GM19372 (cell line): ENCODE results near the gene TMEM135.
"Not testable (repeated sequence)": the region's sequence is repeated elsewhere in the genome, so short reads cannot be mapped to it uniquely, and the experiment has no call there.

ENCODE experiments used
- ATAC-seq: cut with Tn5 transposase; IDR thresholded peaks from one replicate; pipeline ENCODE4 v1.9.1; 2021; ENCODE audit warnings: mild to moderate bottlenecking, low read depth, moderate library complexity; ENCODE audit not compliant: unreplicated experiment

The TMEM135 gene

GRCh38 chr11:87072787-87073186 lies 35.1 kb downstream of the TMEM135 start:
- no peak for ATAC-seq

DNA sequence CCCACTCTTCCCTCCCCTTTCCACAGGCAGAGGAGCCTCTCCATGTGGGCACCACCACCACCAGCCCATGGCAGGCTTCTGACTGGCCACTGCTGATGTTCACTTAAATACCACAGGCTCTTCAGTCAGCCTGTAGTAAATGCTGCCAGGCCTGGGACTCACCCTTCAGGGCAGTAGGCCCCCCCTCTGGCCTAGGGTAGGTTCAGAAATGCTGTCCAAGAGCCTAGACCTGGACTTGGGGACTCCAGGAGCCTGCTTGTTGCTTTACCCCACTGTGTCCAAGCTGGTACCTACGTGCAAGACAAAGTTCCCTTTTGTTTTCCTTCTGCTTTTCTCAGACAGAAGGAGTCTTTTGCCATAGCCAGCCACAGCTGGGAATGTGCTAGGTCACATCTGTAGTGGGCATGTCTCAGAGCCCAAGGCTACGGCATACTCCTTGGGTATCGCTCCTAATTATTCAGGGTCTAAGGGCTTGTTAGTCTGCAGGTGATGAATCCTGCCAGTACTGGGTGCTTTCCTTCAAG lies 38.6 kb downstream of the TMEM135 start:
- ATAC-seq = no peak

DNA sequence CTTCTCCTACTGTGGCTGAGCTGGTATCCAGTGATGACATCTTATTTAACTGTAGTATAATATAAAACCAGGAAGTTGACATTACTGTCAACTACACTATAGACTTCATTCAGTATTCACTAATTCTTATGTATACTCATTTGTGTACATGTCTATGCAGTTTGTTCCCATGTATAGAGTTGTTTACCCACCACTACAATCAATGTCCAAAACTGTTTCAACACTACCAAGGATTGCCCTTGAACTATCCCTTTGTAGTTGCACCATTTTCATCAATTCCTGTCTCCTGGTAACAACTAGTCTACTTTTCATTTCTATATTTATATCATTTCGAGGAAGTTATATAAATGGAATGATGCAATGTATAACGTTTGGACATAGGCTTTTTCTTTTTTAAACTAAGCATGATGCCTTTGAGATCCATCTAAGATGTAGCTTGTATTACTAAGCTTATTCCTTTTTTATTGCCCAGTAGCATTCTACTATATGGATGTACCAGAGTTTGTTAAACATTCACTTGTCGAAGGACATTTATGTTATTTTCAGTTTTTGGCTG lies 39.2 kb downstream of the TMEM135 start:
- no peak for ATAC-seq

DNA sequence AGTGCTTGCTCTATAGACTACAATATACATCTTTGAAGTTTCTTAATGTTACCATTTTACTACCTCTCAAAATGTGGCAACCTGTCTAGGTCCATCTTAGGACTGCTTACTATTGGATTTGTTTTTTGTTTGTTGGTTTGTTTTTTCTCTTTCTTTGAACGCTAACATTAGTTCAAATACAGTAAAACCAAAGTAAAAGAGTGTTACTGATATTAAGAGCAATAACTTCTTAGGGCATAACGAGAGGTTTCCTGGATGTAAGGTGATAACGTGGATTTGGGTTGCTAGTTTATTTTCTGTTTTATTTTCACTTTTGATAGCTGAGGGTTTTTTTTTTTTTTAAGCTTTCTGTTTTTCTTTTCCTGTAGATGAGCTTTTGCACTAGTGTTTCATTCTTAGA lies 43.6 kb downstream of the TMEM135 start:
- ATAC-seq = peak; percentile 63

- ATAC-seq = no peak
Measured at GRCh38 chr11:87082590-87082989, 44.9 kb downstream of the TMEM135 start.

DNA sequence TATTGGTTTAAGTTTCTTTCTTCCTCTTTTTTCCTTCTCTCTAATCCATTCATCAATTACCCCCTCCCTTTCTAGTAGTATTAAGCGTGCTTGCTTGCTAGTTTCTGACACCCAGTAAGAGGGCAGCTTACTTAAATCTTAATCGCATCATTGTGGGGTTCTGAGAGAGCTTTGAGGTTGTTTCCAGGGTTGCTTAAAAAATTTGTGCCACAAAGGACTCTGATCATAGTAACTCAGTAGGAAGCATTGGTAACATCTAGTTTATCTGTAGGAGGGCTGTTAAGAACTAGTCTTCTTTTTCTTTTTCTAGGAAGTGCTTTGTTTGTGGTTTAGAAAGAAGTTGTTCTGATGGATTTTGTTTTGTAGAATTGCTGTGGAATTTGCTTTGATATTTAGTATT lies 45.3 kb downstream of the TMEM135 start:
- ATAC-seq = no peak

DNA sequence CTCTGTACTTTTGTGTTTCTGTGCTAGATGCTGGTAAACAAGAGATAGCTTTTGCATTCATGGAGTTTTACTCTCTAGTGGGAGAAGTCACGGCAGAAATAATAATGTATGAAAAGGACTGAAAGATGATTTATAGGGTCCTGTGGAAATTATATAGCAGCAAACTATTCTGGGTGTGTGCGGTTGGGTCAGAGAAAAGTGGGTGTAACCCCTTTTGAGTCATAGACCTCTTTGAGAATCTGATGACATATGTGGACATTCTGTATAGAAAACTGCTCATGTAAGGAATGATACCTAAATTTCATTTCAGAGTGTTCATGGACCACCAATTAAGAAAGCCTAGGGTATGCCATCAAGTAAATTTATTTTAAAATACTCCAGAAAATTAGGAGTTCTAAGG lies 54.4 kb downstream of the TMEM135 start:
- no peak for ATAC-seq

DNA sequence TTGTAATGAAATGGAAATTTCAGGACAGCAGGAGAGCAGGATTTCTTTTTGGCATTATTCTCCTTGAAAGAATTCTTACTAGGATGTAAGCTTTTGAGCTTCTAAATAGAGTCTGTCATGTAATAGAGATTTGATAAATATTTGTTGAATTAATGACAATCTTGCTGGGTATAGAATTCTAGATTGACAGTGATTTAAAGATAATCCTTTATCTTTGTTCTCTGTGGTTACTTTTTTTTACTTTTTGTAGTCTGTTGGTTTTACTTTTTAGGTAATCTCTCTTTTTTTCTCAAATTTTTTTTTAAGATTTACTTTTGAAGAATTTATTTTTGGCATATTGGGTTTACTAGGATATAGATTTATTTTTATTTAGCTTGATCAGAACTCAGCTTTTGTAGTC lies 54.8 kb downstream of the TMEM135 start:
- ATAC-seq = no peak

DNA sequence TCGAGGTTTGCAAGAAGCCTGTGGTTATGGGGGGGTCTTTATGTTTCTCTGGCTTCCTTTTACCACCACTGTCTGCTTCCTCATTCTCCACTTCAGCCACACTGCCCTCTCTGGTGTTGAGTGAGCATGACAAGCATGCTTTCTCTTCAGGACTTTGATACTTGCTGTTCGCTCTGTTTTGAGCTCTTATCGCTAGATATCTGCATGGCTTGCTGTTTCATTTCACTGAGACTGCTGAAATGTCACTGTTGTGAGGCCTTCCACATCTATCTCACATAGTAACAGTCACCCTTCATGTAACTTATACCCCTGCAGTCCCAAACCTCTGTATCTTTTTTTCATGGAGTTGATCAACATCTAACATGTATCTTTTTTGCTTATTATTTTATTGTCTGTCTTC lies 59.8 kb downstream of the TMEM135 start:
- ATAC-seq = peak; percentile 83

DNA sequence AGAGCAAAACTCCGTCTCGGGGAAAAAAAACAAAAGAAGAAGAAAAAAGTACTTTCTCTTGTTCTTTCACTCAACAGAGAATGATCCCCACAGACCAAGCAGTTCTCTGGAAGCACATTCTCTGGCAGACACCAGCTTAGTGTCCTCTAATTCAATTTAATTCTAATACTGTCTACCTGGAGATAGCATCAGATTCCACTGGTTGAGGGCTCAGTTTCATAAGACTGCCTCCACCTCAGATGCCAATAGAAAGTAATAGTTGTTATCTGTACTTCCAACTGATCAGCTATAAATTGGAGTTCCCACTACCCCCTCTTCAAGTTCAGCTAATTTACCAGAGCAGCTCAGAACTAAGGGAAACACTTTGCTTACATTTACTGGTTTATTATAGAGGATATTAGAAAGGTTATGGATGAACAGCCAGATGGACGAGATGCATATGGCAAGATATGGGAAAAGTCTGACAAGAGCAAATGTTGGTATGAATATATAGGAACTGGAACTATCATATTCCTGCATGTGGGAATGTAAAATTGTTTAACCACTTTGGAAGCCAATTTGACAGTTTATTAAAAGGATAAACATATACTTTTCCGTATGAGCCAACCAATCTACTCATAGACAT lies 64.3 kb downstream of the TMEM135 start:
- ATAC-seq = no peak

DNA sequence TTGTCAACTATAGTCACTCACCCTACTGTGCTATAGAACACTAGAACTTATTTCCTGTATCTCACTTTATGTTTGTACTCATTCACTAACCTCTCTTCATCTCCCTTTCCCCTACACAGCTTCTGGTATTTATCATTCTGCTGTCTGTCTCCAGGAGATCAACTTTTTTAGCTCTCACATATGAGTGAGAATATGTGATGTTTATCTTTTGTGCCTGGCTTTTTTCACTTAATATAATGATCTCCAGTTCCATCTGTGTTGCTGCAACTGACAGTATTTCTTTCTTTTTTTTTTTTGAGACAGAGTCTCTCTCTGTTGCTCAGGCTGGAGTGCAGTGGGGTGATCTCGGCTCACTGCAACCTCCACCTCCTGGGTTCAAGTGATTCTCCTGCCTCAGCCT lies 68.1 kb downstream of the TMEM135 start:
- ATAC-seq = not testable (repeated sequence)

DNA sequence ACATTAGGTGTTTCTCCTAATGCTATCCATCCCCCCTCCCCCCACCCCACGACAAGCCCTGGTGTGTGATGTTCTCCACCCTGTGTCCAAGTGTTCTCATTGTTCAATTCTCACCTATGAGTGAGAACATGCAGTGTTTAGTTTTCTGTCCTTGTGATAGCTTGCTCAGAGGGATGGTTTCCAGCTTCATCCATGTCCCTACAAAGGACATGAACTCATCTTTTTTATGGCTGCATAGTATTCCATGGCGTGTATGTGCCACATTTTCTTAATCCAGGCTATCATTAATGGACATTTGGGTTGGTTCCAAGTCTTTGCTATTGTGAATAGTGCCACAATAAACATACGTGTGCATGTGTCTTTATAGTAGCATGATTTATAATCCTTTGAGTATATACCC lies 69.6 kb downstream of the TMEM135 start:
- not testable (repeated sequence) for ATAC-seq

GRCh38 chr11:87110443-87111131 lies 72.9 kb downstream of the TMEM135 start:
- no peak for ATAC-seq

- no peak for ATAC-seq
Measured at GRCh38 chr11:87114093-87114492, 76.4 kb downstream of the TMEM135 start.

DNA sequence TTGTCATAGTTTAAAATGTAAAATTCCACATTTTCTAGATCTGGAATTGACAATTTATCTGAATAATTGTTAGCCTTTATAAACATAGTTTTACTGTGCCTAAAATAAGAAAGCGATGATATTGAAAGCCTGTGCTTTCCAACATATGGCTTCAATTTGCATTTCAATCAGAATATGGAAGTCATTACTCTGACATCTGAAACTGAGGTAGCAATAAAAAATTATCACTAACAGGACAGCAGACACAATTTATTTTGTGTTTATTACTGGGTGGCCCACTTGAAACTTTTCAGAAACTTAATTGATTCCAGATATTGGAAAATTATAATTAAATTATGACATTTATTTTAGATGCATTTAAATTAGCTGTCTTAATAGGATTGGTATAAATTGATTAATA lies 78.5 kb downstream of the TMEM135 start:
- no peak for ATAC-seq

- no peak for ATAC-seq
Measured at GRCh38 chr11:87120937-87121336, 83.2 kb downstream of the TMEM135 start.

DNA sequence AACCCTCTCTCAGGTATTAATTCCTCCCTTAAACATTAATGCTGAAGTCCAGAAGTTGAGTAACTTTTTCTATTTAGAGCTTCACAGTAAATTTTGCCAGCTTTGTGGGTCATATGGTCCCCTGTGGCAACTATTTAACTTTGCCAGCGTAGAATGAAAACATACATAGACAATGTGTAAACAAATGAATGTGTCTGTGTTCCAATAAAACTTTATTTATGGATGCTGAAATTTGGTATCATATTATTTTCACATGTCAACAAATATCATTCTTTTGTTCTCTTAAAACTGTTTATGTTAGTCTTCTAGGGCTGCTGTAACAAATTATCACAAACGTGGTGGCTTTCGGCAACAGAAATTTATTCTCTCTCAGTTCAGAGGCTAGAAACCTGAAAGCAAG lies 85.1 kb downstream of the TMEM135 start:
- ATAC-seq = no peak

- ATAC-seq = no peak
Measured at GRCh38 chr11:87125257-87125656, 87.5 kb downstream of the TMEM135 start.

DNA sequence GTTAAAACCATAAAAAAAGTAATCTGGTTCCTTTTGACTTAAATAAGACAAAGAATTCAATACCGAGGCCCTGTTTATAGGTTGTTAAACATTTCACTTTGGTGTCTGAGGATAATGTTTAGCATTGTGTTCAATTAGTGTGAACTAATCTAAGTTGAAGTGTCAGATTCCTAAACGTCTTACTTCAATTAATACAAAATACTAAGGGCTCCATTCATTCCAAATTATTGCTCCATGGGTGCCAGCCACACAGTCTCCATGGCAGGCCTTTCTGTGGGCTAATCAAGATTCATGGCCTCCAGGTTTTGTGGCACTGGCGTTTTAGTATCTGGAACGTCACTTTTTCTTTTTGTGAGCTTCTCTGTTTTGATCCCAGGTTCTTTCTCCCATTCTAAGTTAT lies 89.4 kb downstream of the TMEM135 start:
- ATAC-seq = no peak

DNA sequence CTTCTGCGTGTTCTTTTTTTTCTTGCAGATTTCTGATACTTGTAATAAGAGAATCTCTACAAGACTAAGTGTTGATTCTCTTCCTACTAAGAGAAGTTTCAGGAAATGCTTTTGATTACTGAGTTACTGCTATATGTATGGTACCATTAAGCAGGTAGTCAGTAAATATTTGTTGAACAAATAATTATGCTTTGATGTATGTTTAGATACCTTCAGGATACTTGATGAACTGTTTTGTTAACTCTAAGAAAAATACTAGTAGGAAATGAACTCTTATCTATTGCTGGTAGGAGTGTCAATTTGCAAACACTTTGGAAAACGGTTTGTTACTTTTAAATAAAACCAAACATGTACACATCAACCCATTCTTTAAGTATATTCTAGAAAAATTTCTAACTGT lies 90.6 kb downstream of the TMEM135 start:
- ATAC-seq = no peak

DNA sequence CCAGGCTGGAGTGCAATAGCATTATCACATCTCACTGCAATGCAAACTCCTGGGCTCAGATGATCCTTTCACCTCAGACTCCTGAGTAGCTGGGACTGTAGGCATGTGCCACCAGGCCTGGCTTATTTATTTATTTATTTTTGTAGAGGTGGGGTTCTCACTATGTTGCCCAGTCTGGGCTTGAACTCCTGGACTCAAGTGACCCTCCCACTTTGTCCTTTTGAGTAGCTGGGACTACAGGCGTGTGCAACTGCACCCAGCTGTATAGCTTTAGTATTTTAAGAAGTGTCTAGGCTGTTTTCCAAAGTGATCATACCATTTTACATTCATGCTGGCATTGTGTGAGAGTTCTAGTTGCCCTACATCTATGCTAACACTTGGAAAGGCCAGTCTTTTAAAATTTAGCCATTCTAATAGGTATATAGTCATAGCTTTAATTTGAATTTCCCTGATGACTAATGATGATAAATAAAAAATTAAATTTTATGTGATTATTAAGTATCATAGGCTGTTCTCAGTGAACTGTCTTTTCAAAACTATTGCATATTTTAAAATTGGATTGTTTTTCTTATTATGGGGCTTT lies 96.9 kb downstream of the TMEM135 start:
- ATAC-seq = no peak

- no peak for ATAC-seq
Measured at GRCh38 chr11:87136236-87136635, 98.5 kb downstream of the TMEM135 start.
